Ovary (tissue), 3 donors: ENCODE measurements around the gene DNM1L.

ENCODE experiments used
- EP300 ChIP-seq: sonication (generic); formaldehyde crosslinking; IDR thresholded peaks from one replicate; pipeline ENCODE4 v1.6.1; 2017; ENCODE audit warnings: antibody characterized with exemption
- POLR2A ChIP-seq: fragments of 450-650 bp; IDR thresholded peaks from one replicate; pipeline ENCODE4 v1.6.1; 2017; ENCODE audit warnings: antibody characterized with exemption, mild to moderate bottlenecking, moderate library complexity
- TF ChIP-seq, protein P1 (sequence below), 3 donors: fragments of 450-650 bp in 2 of 3; fragments of 200-600 bp in 1 of 3; IDR thresholded peaks; one replicate each; pipeline versions ENCODE4 v1.5.1 to v1.8.0; 2016 to 2022; ENCODE audit warnings: antibody characterized with exemption in 3 of 3, mild to moderate bottlenecking in 1 of 3
- donor health status: DM: no; HTN: no; CAD: no.

DNA sequence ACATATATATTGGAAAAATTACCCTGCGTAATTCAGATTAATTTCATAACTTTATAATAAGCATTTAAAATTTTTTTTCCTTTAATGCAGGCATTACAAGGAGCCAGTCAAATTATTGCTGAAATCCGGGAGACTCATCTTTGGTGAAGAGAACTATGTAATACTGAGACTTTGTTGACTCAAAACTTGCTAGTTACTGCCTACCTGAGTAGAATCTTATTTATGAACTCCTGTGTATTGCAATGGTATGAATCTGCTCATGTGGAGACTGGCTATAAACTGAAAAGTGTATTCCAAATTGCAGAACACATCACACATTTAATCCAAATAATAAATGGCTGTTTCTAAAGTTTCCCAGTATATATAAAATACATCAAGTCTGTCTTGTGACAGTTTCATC lies 64.2 kb downstream of the DNM1L start:
- TF ChIP-seq, protein P1, sequence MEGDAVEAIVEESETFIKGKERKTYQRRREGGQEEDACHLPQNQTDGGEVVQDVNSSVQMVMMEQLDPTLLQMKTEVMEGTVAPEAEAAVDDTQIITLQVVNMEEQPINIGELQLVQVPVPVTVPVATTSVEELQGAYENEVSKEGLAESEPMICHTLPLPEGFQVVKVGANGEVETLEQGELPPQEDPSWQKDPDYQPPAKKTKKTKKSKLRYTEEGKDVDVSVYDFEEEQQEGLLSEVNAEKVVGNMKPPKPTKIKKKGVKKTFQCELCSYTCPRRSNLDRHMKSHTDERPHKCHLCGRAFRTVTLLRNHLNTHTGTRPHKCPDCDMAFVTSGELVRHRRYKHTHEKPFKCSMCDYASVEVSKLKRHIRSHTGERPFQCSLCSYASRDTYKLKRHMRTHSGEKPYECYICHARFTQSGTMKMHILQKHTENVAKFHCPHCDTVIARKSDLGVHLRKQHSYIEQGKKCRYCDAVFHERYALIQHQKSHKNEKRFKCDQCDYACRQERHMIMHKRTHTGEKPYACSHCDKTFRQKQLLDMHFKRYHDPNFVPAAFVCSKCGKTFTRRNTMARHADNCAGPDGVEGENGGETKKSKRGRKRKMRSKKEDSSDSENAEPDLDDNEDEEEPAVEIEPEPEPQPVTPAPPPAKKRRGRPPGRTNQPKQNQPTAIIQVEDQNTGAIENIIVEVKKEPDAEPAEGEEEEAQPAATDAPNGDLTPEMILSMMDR (IDR thresholded peaks at IDR 0.05), result no peak
- TF ChIP-seq POLR2A (no peak), EP300 (no peak)
